SJSA1 (cell line): ENCODE results near the gene ANKRD22. TPM values are rescaled to one million over a fixed set of nuclear protein-coding genes. Genes with fewer than 3 reads are reported as not detected.

Source experiments
- DNase-seq, 2 experiments: peaks; one replicate each; pipeline ENCODE4 v3.0.0-alpha.2; 2015 to 2020; ENCODE audit warnings: low spot score in 2 of 2, low read depth in 1 of 2
- H3K27ac ChIP-seq: fragments of 250-450 bp; sonication (Bioruptor Pico); 2 replicates; pipeline ENCODE4 v1.5.1; 2020; ENCODE audit warnings: mild to moderate bottlenecking, moderate library complexity
- H3K27me3 ChIP-seq: fragments of 250-450 bp; sonication (Bioruptor Pico); replicated peaks from 2 replicates; pipeline ENCODE4 v1.5.1; 2020; ENCODE audit warnings: mild to moderate bottlenecking, moderate library complexity
- H3K36me3 ChIP-seq: fragments of 250-450 bp; sonication (Bioruptor Pico); 2 replicates; pipeline ENCODE4 v1.5.1; 2020; ENCODE audit warnings: mild to moderate bottlenecking
- H3K4me1 ChIP-seq: fragments of 250-450 bp; sonication (Bioruptor Pico); replicated peaks from 2 replicates; pipeline ENCODE4 v1.6.1; 2021; ENCODE audit warnings: mild to moderate bottlenecking
- H3K4me3 ChIP-seq: fragments of 250-450 bp; sonication (Bioruptor Pico); 2 replicates; pipeline ENCODE4 v1.5.1; 2020; ENCODE audit warnings: mild to moderate bottlenecking
- H3K9me3 ChIP-seq: fragments of 250-450 bp; sonication (Bioruptor Pico); replicated peaks from 2 replicates; pipeline ENCODE4 v1.5.1; 2020; ENCODE audit warnings: mild to moderate bottlenecking
- total RNA-seq: library from RNA; depleted of rRNA; stranded (reverse); fragments of >200 nt; shearing (Covaris generic); gene quantifications from 2 replicates; pipeline ENCODE4 v1.2.3, GENCODE V29; 2014; rRNA removed

Gene ANKRD22
- total RNA-seq, 1 experiment from 2014 or later = not detected

- H3K4me1 ChIP-seq = no peaks in the 10 kb centered on the region
- no peaks in the 10 kb centered on the region for H3K27me3 ChIP-seq
- H3K27ac ChIP-seq = no peak overlapping the region
- peak; percentile 11 to 43 for DNase-seq
- H3K9me3 ChIP-seq = no peaks in the 10 kb centered on the region
- no peak overlapping the region for H3K4me3 ChIP-seq
- no peaks in the 10 kb centered on the region for H3K36me3 ChIP-seq
Measured at GRCh38 chr10:88791924-88792323, 59.7 kb downstream of the ANKRD22 start.

- no peak for DNase-seq
- Histone ChIP-seq H3K27me3 (no peaks in the 10 kb centered on the region), H3K36me3 (no peaks in the 10 kb centered on the region), H3K9me3 (no peaks in the 10 kb centered on the region), H3K4me1 (no peaks in the 10 kb centered on the region), H3K27ac (no peak overlapping the region), H3K4me3 (no peak overlapping the region)
Measured at GRCh38 chr10:88788924-88789323, 62.7 kb downstream of the ANKRD22 start.

- Histone ChIP-seq H3K9me3 (no peaks in the 10 kb centered on the region), H3K4me3 (no peak overlapping the region), H3K27ac (no peak overlapping the region), H3K36me3 (no peaks in the 10 kb centered on the region), H3K27me3 (no peaks in the 10 kb centered on the region), H3K4me1 (no peaks in the 10 kb centered on the region)
- DNase-seq = no peak
Measured at GRCh38 chr10:88787463-88787862, 64.2 kb downstream of the ANKRD22 start.

- no peaks in the 10 kb centered on the region for H3K27me3 ChIP-seq
- no peak overlapping the region for H3K4me3 ChIP-seq
- no peaks in the 10 kb centered on the region for H3K36me3 ChIP-seq
- no peak overlapping the region for H3K27ac ChIP-seq
- no peaks in the 10 kb centered on the region for H3K9me3 ChIP-seq
- H3K4me1 ChIP-seq = no peaks in the 10 kb centered on the region
- no peak for DNase-seq
Measured at GRCh38 chr10:88786032-88786770, 65.4 kb downstream of the ANKRD22 start.

- DNase-seq = no peak
- Histone ChIP-seq H3K27ac (no peak overlapping the region), H3K4me1 (no peaks in the 10 kb centered on the region), H3K36me3 (no peaks in the 10 kb centered on the region), H3K9me3 (no peaks in the 10 kb centered on the region), H3K27me3 (no peaks in the 10 kb centered on the region), H3K4me3 (no peak overlapping the region)
Measured at GRCh38 chr10:88783724-88784123, 67.9 kb downstream of the ANKRD22 start.

GRCh38 chr10:88782222-88782621 is 69.4 kb downstream of the ANKRD22 start:
- no peaks in the 10 kb centered on the region for H3K36me3 ChIP-seq
- H3K4me3 ChIP-seq = no peak overlapping the region
- no peaks in the 10 kb centered on the region for H3K27me3 ChIP-seq
- H3K9me3 ChIP-seq = no peaks in the 10 kb centered on the region
- H3K27ac ChIP-seq = no peak overlapping the region
- DNase-seq = no peak
- H3K4me1 ChIP-seq = no peaks in the 10 kb centered on the region

- Histone ChIP-seq H3K4me1 (no peaks in the 10 kb centered on the region), H3K27me3 (no peaks in the 10 kb centered on the region), H3K36me3 (no peaks in the 10 kb centered on the region), H3K27ac (no peak overlapping the region), H3K9me3 (no peaks in the 10 kb centered on the region), H3K4me3 (no peak overlapping the region)
- DNase-seq = no peak
Measured at GRCh38 chr10:88781206-88781605, 70.4 kb downstream of the ANKRD22 start.

Other genes starting within 250 kb of the ANKRD22 start
- not detected in 2 replicates for gene LIPF, start 187.4 kb downstream of the ANKRD22 start, total RNA-seq
- gene LIPK, start 145.6 kb downstream of the ANKRD22 start, total RNA-seq = not detected in 2 replicates
- not detected in 2 replicates for gene LIPN, start 91.8 kb downstream of the ANKRD22 start, total RNA-seq
- not detected in 2 replicates for gene LIPM, start 49.1 kb downstream of the ANKRD22 start, total RNA-seq
- gene STAMBPL1, start 28.4 kb upstream of the ANKRD22 start, total RNA-seq = 12.9 and 17.1 TPM in 2 replicates
- 1,885 and 2,012 TPM in 2 replicates for gene ACTA2, start 100.9 kb upstream of the ANKRD22 start, total RNA-seq
- 20.6 and 25.6 TPM in 2 replicates for gene FAS, start 139.0 kb upstream of the ANKRD22 start, total RNA-seq